ENCODE data around the gene C22orf23.
"Not testable (repeated sequence)": the region's sequence is repeated elsewhere in the genome, so short reads cannot be mapped to it uniquely, and the experiment has no call there.

The C22orf23 gene

GRCh38 chr22:37982151-37982785 is 28.9 kb upstream of the C22orf23 start:
- no peak for DNase-seq (ENCODE audit: low read depth, low spot score)

GRCh38 chr22:37981282-37982011 is 28.0 kb upstream of the C22orf23 start:
- no peak for DNase-seq (ENCODE audit: low read depth, low spot score)

DNA sequence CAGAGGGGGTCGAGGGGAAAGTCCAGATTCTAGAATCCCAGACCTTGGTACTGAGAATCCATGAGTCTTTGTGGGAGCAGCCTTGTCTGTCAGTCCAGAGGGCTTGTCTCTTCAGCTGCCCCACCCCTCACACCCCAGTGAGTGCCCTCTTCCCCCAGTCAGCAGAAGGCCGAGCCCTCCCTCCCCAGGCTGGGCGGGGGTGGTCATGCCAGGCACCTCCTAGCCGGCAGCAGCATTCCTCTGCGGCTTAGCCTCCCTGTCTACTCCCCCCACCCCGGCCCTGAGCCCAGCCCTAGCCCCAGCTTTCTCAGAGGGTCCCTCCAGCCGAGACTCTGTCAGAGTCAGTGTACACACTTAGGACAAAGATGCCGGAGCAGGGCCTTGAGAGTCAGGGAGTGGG is 26.4 kb upstream of the C22orf23 start:
- DNase-seq (ENCODE audit: low read depth, low spot score): no peak

DNA sequence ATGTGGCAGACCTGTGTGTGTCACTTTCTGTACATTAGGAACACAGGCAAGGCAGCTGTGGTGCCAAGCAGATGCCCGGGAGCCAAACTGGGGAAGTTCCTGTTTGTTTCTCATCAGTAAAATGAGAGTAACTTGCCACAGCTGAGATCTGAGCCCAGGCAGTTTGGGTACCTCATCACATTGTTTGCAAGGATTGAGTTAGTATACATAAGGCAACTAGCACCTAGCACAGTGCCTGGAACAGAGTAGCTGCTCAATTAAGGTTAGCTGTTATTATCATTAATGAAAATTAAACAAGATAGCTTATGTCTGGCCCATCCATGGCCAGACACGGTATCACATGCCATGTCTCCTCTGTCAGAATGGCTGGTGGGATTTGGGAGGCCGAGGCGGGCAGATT is 23.1 kb upstream of the C22orf23 start:
- DNase-seq (ENCODE audit: low read depth, low spot score): no peak

GRCh38 chr22:37976022-37976421 is 22.6 kb upstream of the C22orf23 start:
- not testable (repeated sequence) for DNase-seq (ENCODE audit: low read depth, low spot score)

DNA sequence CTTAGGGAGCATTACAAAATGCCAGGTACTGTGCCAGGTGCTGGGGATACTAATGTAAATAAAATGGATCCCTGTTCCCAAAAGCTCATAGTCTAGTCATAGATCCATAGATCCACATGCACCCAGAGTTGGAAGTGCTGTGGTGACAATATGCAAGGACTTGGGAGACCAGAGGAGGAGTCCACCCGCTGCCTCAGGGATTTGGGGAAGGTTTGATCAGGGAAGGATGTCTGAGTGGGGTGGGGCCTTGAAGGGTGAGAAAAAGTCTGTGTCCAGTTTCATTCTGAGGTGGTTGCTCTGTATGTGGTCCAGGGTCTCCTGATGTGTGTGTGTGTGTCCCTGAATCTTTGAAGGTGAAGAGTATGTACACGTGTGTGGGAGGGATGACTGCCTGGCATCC is 21.8 kb upstream of the C22orf23 start:
- DNase-seq (ENCODE audit: low read depth, low spot score): no peak

GRCh38 chr22:37973271-37974170 is 20.1 kb upstream of the C22orf23 start:
- DNase-seq (ENCODE audit: low read depth, low spot score): no peak

GRCh38 chr22:37972527-37972926 is 19.1 kb upstream of the C22orf23 start:
- DNase-seq (ENCODE audit: low read depth, low spot score): no peak

- DNase-seq (ENCODE audit: low read depth, low spot score): no peak
Observed at GRCh38 chr22:37971475-37972434, 18.4 kb upstream of the C22orf23 start.

- DNase-seq (ENCODE audit: low read depth, low spot score): no peak
Observed at GRCh38 chr22:37970864-37971263, 17.5 kb upstream of the C22orf23 start.

DNA sequence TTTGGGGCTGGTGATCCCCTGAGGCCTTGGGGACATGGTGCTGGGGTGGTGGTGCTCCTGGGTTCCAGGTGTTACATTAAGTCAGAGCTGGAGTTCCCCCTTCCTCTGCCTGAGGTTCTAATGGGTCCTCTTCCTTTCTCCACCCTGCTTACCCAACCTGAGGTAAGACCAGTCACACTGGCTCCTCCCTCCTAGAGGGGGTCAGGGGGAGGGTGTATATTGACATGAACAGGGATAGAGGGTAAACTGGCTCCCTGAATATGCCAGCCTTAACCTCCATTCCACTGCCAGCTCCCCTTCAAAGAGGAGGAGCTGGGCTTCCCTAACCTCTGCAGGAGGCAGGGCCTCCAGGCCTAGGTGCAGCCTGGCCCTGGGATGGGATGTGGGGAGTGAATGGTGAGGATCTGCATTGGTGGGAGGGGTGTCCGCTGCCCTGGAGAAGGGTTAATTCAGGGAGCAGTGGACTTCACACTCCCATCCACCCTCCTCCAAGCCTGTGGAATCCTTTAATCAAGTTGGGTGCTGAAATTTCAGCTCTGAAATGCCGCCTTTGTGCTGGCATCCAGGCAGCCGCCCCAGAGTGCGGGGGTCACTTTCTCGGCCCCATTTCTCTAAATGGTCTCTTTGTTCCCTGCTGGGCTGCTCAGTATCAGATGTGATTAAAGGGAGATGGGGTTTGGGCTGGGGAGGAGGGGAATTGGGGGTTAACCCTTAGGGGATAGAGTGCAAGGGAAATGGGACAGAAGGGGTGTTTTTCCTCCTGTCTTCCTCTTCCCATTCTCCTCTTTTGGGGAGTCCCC is 15.3 kb upstream of the C22orf23 start:
- no peak for DNase-seq (ENCODE audit: low read depth, low spot score)

GRCh38 chr22:37967637-37968451 is 14.4 kb upstream of the C22orf23 start:
- no peak for DNase-seq (ENCODE audit: low read depth, low spot score)

DNA sequence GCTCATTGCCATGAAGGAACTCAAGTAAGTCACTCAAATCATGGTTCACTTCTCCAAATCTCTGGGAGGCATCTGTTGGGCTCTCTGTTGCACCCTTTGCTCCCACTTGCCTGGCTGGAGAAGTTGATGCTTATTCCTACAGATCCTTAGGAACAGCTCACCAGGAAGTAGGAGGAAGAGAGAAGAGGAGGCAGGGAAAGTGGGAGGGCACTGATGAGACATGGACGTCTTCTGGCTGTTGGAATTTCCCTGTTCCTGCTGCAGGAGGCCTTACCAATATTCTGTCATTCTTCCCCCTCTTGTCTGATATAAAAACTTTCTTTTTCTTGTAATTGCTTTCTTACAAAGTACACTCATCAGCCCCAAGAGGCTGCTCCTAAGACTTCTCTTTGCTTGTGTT is 13.7 kb upstream of the C22orf23 start:
- no peak for DNase-seq (ENCODE audit: low read depth, low spot score)

DNA sequence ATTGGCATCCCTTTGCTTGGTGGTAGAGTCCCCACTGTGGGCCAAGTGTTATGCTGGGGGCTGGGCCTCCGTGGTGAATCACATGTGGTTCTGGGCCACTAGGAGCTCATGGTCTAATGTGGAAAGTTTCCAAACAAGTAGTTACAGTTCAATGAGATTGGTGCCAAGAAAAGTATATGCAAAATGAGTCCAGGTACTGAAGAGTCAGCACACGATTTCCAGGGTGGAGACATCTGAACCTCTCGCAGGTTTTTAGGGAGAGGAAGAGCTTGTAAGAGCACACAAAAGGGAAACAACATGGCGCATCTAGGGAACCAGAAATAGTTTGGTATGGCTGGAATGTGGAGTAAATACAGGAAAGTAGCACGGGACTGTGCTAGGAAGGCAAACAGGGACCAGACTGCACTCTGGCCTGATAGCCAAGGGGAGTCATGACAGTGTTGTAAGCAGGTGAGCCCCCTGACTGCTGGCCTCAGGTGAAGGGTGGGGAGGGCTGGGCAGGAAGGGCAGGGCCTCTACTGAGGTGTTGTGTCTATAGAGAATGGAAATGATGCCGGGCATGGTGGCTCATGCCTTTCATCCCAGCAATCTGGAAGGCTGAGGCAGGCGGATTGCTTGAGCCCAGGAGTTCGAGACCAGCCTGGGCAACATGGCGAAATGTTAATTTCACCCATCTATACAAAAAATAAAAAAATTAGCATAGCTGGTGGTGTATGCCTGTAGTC is 12.7 kb upstream of the C22orf23 start:
- DNase-seq (ENCODE audit: low read depth, low spot score): no peak

GRCh38 chr22:37961062-37961461 is 7.7 kb upstream of the C22orf23 start:
- no peak for DNase-seq (ENCODE audit: low read depth, low spot score)

DNA sequence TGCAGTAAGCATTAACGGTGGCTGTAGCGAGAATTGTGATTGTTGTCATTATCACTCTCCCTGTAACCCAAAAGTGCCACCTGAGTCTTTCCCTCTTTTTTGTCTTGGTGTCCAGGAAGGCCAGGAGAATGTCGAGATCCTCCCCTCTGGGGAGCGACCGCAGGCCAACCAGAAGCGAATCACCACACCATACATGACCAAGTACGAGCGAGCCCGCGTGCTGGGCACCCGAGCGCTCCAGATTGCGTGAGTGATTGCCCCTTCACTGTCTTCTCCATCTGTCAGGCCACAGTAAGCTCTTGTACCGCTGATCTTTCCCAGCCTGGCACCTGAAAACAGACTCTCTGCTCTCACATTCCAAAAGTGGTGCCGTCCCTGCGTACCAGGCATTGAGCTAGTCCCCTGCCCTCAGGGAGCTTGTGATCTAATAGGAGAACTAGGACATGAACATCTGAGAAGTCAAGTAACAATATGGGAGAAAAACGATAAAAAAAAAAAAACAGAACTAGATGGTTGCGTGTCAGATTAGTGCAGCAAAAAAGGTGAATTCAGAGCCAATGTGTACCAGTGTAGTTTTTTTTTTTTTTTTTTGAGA is 5.9 kb upstream of the C22orf23 start:
- no peak for DNase-seq (ENCODE audit: low read depth, low spot score)

GRCh38 chr22:37957232-37957631 is 3.8 kb upstream of the C22orf23 start:
- DNase-seq (ENCODE audit: low read depth, low spot score): no peak

GRCh38 chr22:37955825-37956397 is 2.5 kb upstream of the C22orf23 start:
- not testable (repeated sequence) for DNase-seq (ENCODE audit: low read depth, low spot score)

Data from activated naive CD8-positive, alpha-beta T cell treated with anti-CD3 and anti-CD28 coated beads, Interleukin-2, amount 50 U/mL, for 16 hours (primary cell).